ENCODE data around the gene APC2. TPM values are rescaled to one million over a fixed set of nuclear protein-coding genes. Genes with fewer than 3 reads are reported as not detected.

APC2 gene
- total RNA-seq, 1 experiment from 2014 or later, result 1.1 TPM

- no peak overlapping the region for H2AFZ ChIP-seq (ENCODE audit: low read length)
- peak overlapping the region; percentile 65 for H3K4me3 ChIP-seq (ENCODE audit: low read length)
Observed at GRCh38 chr19:1406774-1407527, 43.0 kb upstream of the APC2 start.

DNA sequence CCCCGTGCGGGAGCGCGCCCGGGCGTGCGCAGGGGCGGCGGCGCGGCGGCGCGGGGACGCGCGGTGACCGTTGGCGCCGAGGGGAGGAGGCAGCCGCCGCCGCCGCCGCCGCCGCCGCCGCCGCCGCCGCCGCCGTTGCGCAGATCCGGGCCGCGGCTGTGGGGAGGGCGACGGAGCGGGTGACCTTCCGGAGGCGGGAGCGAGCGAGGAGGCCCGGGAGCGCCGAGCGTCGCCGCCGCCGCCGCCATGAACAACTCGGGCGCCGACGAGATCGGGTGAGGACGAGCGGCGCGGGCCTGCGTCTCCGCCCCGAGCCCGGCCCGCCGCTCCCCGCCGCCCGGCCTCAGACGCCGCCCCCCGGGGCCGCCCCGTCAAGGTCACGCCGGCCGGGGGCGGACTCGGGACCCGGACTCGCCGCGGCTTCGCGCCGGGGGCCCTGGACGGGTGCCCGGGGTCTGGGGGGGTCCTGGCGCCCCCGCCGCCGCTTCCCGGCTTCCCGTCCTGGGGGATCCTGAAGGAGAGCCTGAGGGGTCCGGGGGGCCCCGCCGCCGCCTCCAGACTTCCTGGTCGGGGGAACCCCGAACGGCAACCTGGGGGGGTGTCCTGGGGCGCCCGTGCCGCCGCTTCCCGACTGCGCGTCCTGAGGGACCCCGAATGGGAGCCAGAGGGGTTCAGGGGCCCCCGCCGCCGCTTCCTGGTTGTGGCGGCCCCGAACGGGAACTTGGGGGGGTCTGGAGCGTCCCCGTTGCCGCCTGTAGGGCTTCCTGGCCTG lies 42.2 kb upstream of the APC2 start, which contains the start of gene DAZAP1:
Gene DAZAP1, plus strand, starts transcription at position 59 of the 772 bp plus-strand sequence. Its CDS starts 188 bp downstream, at position 247.
- Histone ChIP-seq H4K20me1 (ENCODE audit: insufficient read depth, low read depth, low read length) (peaks cover 43% of the 10 kb centered on the region), H3K27me3 (ENCODE audit: low read length) (no peaks in the 10 kb centered on the region), H3K9me3 (ENCODE audit: low read length) (no peaks in the 10 kb centered on the region), H3K9ac (ENCODE audit: low read length) (peak within 1 kb of the TSS; percentile 100), H3K9me2 (replicated peaks; ENCODE audit: insufficient read depth, low read length) (no peaks in the 10 kb centered on the region), H3K4me1 (ENCODE audit: low read length) (peaks cover 28% of the 10 kb centered on the region), H3K79me2 (ENCODE audit: low read length) (peaks cover 50% of the 10 kb centered on the region), H3K36me3 (ENCODE audit: insufficient read depth, low read length) (peaks cover 14% of the 10 kb centered on the region; the same call in 1 of the 2 replicates), H3K4me2 (ENCODE audit: low read depth, low read length, poor library complexity, severe bottlenecking) (peak within 1 kb of the TSS; percentile 93), H3K27ac (ENCODE audit: low read length) (peak within 1 kb of the TSS; percentile 89), H3K4me3 (ENCODE audit: low read length) (peak within 1 kb of the TSS; percentile 87), H2AFZ (ENCODE audit: low read length) (no peak within 1 kb of the TSS)
- DNase-seq, result peak; percentile 68

More at GRCh38 chr19:1406774-1407527, 43.0 kb upstream of the APC2 start:
- Histone ChIP-seq H3K9me2 (replicated peaks; ENCODE audit: insufficient read depth, low read length) (no peaks in the 10 kb centered on the region), H3K4me1 (ENCODE audit: low read length) (peaks cover 35% of the 10 kb centered on the region), H3K9ac (ENCODE audit: low read length) (peak overlapping the region; percentile 77), H3K4me2 (ENCODE audit: low read depth, low read length, poor library complexity, severe bottlenecking) (peak overlapping the region; percentile 93), H3K9me3 (ENCODE audit: low read length) (no peaks in the 10 kb centered on the region), H4K20me1 (ENCODE audit: insufficient read depth, low read depth, low read length) (peaks cover 35% of the 10 kb centered on the region), H3K79me2 (ENCODE audit: low read length) (peaks cover 42% of the 10 kb centered on the region), H3K27me3 (ENCODE audit: low read length) (no peaks in the 10 kb centered on the region), H3K36me3 (ENCODE audit: insufficient read depth, low read length) (peaks cover 12% of the 10 kb centered on the region; the same call in 1 of the 2 replicates), H3K27ac (ENCODE audit: low read length) (peak overlapping the region; percentile 79)
- DNase-seq, result peak; percentile 100

DNA sequence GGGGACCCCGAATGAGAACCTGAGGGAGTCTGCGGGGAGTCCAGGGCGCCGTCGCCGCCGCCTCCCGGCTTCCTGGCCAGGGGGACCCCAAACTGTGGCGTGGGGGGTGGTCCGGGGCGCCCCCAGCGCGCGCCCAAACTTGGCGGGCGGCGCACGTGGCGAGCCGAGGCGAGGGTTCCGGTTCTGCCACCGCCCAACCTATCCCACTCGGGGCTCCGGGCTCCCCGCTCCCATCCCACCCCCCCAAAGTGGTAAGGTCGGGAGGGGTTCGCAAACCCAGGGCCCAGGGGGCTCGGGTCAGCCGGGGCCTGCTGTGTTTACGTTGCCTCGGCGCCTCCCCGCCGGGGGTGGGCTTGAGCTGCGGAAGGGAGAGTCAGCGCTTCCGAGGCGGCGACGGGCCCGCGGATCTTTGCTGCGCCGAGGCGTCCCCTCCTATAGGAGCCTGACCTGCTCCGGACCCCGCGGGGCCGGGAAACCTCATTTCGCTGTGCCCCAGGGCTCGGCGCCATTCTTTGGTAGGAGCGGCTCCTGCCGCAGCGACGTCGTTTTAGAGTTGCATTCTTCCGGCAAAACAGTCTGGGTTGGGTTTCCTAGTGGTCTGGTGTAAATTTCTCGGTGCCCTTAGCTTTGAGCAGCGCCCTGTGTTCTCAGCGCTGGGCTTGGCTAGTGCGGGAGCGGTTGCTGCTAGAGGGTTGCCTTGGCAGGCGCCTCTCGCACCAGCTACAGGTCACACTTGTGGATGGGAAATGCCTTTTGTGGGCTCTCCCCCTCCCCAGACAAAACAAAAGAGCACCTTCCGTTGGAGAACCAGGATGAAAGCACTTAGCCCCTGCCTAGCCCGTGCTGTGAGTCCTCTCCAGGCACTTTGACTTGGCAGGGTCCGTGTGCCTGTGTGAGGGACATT lies 41.4 kb upstream of the APC2 start:
- H3K9ac ChIP-seq (ENCODE audit: low read length), result peak overlapping the region; percentile 100
- H3K4me1 ChIP-seq (ENCODE audit: low read length), result peaks cover 24% of the 10 kb centered on the region
- no peaks in the 10 kb centered on the region for H3K9me2 ChIP-seq (replicated peaks; ENCODE audit: insufficient read depth, low read length)
- H4K20me1 ChIP-seq (ENCODE audit: insufficient read depth, low read depth, low read length), result peaks cover 51% of the 10 kb centered on the region
- H2AFZ ChIP-seq (ENCODE audit: low read length), result no peak overlapping the region
- no peaks in the 10 kb centered on the region for H3K27me3 ChIP-seq (ENCODE audit: low read length)
- H3K36me3 ChIP-seq (ENCODE audit: insufficient read depth, low read length), result peaks cover 14% of the 10 kb centered on the region
- H3K9me3 ChIP-seq (ENCODE audit: low read length), result no peaks in the 10 kb centered on the region
- peak overlapping the region; percentile 81 for H3K4me2 ChIP-seq (ENCODE audit: low read depth, low read length, poor library complexity, severe bottlenecking)
- peak overlapping the region; percentile 89 for H3K27ac ChIP-seq (ENCODE audit: low read length)
- H3K79me2 ChIP-seq (ENCODE audit: low read length), result peaks cover 58% of the 10 kb centered on the region
- DNase-seq, result peak; percentile 80
- H3K4me3 ChIP-seq (ENCODE audit: low read length), result peak overlapping the region; percentile 87

DNA sequence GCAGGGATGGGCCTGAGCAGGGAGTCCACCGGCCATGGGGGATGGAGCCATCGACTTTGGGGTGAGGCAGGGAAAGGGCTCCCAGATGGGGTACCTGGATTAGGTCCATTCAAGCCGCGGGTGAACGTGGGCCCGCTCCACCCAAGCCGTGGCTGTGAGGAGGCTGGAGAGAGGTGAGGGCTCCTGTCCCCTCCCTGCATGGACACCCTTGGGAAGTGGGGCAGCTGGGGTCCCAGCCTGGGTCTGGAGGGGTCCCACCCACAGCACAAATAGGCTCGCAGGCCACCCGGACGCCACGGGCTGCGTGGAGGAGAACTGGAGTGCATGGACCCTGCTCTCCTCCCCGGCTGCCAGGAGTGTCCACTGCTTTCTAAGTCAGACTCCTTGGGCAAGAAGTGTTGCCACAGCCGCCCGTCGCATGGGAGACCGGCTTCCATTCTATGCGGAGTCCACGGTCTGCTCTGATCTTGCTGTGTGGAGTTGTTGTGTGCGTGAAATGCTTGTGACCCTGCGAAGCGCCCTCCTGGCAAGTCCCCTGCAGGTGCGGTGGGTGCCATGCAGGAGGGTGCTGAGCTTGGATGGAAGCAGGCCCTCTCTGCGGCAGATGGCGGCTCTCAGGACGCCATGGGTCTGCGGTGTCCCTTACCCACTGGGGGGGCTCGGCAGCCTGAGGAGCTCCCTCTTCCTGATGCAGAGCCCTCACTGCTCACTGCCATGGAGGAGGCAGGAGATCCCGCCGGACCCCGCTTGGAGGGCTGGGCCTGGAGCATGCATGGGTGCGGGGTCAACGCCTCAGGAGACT lies 40.5 kb upstream of the APC2 start:
- Histone ChIP-seq H3K36me3 (ENCODE audit: insufficient read depth, low read length) (peaks cover 14% of the 10 kb centered on the region), H3K9ac (ENCODE audit: low read length) (peak overlapping the region; percentile 100), H3K27me3 (ENCODE audit: low read length) (no peaks in the 10 kb centered on the region), H4K20me1 (ENCODE audit: insufficient read depth, low read depth, low read length) (peaks cover 57% of the 10 kb centered on the region), H3K4me1 (ENCODE audit: low read length) (peaks cover 24% of the 10 kb centered on the region), H3K4me2 (ENCODE audit: low read depth, low read length, poor library complexity, severe bottlenecking) (peak overlapping the region; percentile 81), H3K9me3 (ENCODE audit: low read length) (no peaks in the 10 kb centered on the region), H3K4me3 (ENCODE audit: low read length) (peak overlapping the region; percentile 87), H3K27ac (ENCODE audit: low read length) (no peak overlapping the region), H3K9me2 (replicated peaks; ENCODE audit: insufficient read depth, low read length) (no peaks in the 10 kb centered on the region), H3K79me2 (ENCODE audit: low read length) (peaks cover 67% of the 10 kb centered on the region), H2AFZ (ENCODE audit: low read length) (no peak overlapping the region)
- DNase-seq, result no peak

DNA sequence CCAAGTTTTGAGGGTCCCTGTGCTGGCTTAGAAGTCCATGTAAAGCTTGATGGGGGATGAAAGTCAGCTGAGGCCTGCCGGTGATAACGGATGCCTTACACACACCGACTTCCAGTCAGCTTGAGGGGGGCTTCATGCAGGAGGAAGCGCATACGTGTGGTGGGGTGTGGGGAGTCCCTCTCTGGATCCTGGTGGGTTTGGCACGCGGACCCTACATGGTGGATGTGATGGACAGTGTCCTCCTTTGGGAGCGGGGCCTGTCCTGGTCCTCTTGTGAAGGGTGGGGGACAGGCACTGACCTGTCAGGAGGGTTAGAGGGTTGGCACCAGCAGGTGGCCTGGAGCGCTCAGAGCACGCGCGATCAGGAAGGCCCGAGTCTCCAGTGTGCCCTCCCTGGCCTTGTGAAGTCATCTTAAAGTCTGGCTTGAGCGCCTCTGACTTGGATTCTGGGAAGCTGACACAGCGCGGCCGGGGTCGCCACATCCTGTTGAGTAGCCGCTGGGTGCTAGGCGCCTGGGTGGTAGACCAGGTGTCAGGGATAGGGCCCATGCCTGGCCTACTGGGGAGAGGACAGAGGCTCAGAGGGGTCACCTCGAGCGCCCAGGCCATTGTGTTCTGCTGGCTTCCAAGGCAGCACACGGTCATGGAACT lies 39.7 kb upstream of the APC2 start:
- H3K4me2 ChIP-seq (ENCODE audit: low read depth, low read length, poor library complexity, severe bottlenecking), result peak overlapping the region; percentile 81
- no peak overlapping the region for H3K27ac ChIP-seq (ENCODE audit: low read length)
- H3K27me3 ChIP-seq (ENCODE audit: low read length), result no peaks in the 10 kb centered on the region
- H3K9me2 ChIP-seq (replicated peaks; ENCODE audit: insufficient read depth, low read length), result no peaks in the 10 kb centered on the region
- DNase-seq, result no peak
- peaks cover 24% of the 10 kb centered on the region for H3K4me1 ChIP-seq (ENCODE audit: low read length)
- 0 out of 2 replicates have a peak overlapping the region, but pooled peaks have one; percentile 100 for H3K9ac ChIP-seq (ENCODE audit: low read length)
- H3K36me3 ChIP-seq (ENCODE audit: insufficient read depth, low read length), result peaks cover 14% of the 10 kb centered on the region
- H4K20me1 ChIP-seq (ENCODE audit: insufficient read depth, low read depth, low read length), result peaks cover 63% of the 10 kb centered on the region
- H3K4me3 ChIP-seq (ENCODE audit: low read length), result no peak overlapping the region
- H3K79me2 ChIP-seq (ENCODE audit: low read length), result peaks cover 74% of the 10 kb centered on the region
- no peak overlapping the region for H2AFZ ChIP-seq (ENCODE audit: low read length)
- H3K9me3 ChIP-seq (ENCODE audit: low read length), result no peaks in the 10 kb centered on the region

DNA sequence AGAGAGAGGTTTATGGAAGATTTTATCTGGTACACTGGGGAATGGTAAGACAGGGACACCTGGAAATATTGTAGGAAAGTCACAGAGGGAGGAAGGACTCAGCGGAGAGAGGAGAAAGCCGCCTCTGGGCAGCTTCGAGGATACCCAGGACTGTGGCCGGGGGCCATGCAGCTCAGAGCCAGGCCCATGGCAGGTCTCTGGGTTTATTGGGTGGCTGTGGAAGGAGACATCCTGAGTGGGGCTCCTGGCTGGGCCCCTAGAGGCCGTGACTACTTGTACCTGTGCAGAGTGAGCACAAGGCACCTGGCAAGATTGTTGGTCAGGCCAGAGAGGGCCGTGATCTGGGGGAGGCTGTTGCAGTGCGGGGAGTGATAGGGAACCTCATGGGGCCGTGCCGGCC lies 39.1 kb upstream of the APC2 start:
- H3K4me1 ChIP-seq (ENCODE audit: low read length), result peaks cover 24% of the 10 kb centered on the region
- H3K9me3 ChIP-seq (ENCODE audit: low read length), result no peaks in the 10 kb centered on the region
- no peak overlapping the region for H3K4me3 ChIP-seq (ENCODE audit: low read length)
- no peak overlapping the region for H3K4me2 ChIP-seq (ENCODE audit: low read depth, low read length, poor library complexity, severe bottlenecking)
- H3K27ac ChIP-seq (ENCODE audit: low read length), result no peak overlapping the region
- H2AFZ ChIP-seq (ENCODE audit: low read length), result no peak overlapping the region
- peaks cover 14% of the 10 kb centered on the region for H3K36me3 ChIP-seq (ENCODE audit: insufficient read depth, low read length)
- DNase-seq, result no peak
- no peak overlapping the region for H3K9ac ChIP-seq (ENCODE audit: low read length)
- peaks cover 69% of the 10 kb centered on the region for H4K20me1 ChIP-seq (ENCODE audit: insufficient read depth, low read depth, low read length)
- no peaks in the 10 kb centered on the region for H3K27me3 ChIP-seq (ENCODE audit: low read length)
- no peaks in the 10 kb centered on the region for H3K9me2 ChIP-seq (replicated peaks; ENCODE audit: insufficient read depth, low read length)
- H3K79me2 ChIP-seq (ENCODE audit: low read length), result peaks cover 80% of the 10 kb centered on the region
